GM19324 (cell line): ENCODE data around the gene CGB7.
A peak's percentile ranks its signal among the peaks of the same experiment; 100 is the strongest.

Source experiments
- ATAC-seq: cut with Tn5 transposase; IDR thresholded peaks from one replicate; pipeline ENCODE4 v1.9.1; 2021; ENCODE audit warnings: mild to moderate bottlenecking, moderate library complexity; ENCODE audit not compliant: unreplicated experiment, low FRiP score

CGB7 gene

GRCh38 chr19:49057636-49058234 is at the start of gene CGB7:
Gene CGB7 (minus strand): TSS chr19:49057749. CDS start chr19:49055375, 2,374 bp downstream.
- no peak for ATAC-seq

- ATAC-seq, result no peak
Measured at GRCh38 chr19:49106648-49107135, 49.1 kb upstream of the CGB7 start.

- ATAC-seq, result no peak
Measured at GRCh38 chr19:49104229-49104864, 46.8 kb upstream of the CGB7 start.

GRCh38 chr19:49103331-49104085 is 46.0 kb upstream of the CGB7 start:
- ATAC-seq, result no peak

- ATAC-seq, result no peak
Measured at GRCh38 chr19:49102303-49102702, 44.8 kb upstream of the CGB7 start.

- ATAC-seq, result no peak
Measured at GRCh38 chr19:49101160-49101559, 43.6 kb upstream of the CGB7 start.

GRCh38 chr19:49098795-49099194 is 41.2 kb upstream of the CGB7 start:
- no peak for ATAC-seq

GRCh38 chr19:49097453-49098288 is 40.1 kb upstream of the CGB7 start:
- ATAC-seq, result no peak

- no peak for ATAC-seq
Measured at GRCh38 chr19:49094505-49095482, 37.2 kb upstream of the CGB7 start.

- no peak for ATAC-seq
Measured at GRCh38 chr19:49092686-49093085, 35.1 kb upstream of the CGB7 start.

GRCh38 chr19:49091391-49092038 is 34.0 kb upstream of the CGB7 start:
- no peak for ATAC-seq

GRCh38 chr19:49086296-49086695 is 28.7 kb upstream of the CGB7 start:
- ATAC-seq, result no peak

GRCh38 chr19:49085868-49086232 is 28.3 kb upstream of the CGB7 start:
- no peak for ATAC-seq

GRCh38 chr19:49085020-49085867 is 27.7 kb upstream of the CGB7 start, which contains the start of gene SNRNP70:
Gene SNRNP70 (plus strand): TSS chr19:49085451. CDS start chr19:49086415, 964 bp downstream.
- ATAC-seq, result peak; percentile 93

GRCh38 chr19:49084206-49085019 is 26.9 kb upstream of the CGB7 start:
- no peak for ATAC-seq

- ATAC-seq, result no peak
Measured at GRCh38 chr19:49081273-49081672, 23.7 kb upstream of the CGB7 start.

GRCh38 chr19:49080392-49080791 is 22.8 kb upstream of the CGB7 start:
- no peak for ATAC-seq
